HepG2 (cell line): Measurements from ENCODE around the gene TBC1D22A. TPM values are rescaled to one million over a fixed set of nuclear protein-coding genes. Genes with fewer than 3 reads are reported as not detected.

Source experiments
- MATR3 ChIP-seq: sonication (generic); formaldehyde crosslinking; IDR thresholded peaks from 2 replicates; pipeline ENCODE4 v1.4.0; 2020; ENCODE audit warnings: missing genetic modification reagents
- ZNF367 ChIP-seq: sonication (generic); formaldehyde crosslinking; IDR thresholded peaks from 2 replicates; pipeline ENCODE4 v1.4.0; 2020; ENCODE audit warnings: missing genetic modification reagents, borderline replicate concordance
- ZNF44 ChIP-seq: sonication (generic); formaldehyde crosslinking; IDR thresholded peaks from 2 replicates; pipeline ENCODE4 v1.5.1; 2020; ENCODE audit warnings: mild to moderate bottlenecking, missing genetic modification reagents
- polyA plus RNA-seq, 8 experiments: library from polyadenylated mRNA; depleted of rRNA in 3 of 8; stranded (reverse) in 7 of 8; unstranded in 1 of 8; fragments of >200 nt; fragmentation: Illumina TruSeq in 4 of 8; extraction: Trizol in 4 of 8; gene quantifications; 2 replicates each; pipeline versions ENCODE4 v1.2.1 to v1.2.3, GENCODE V29; 2011 to 2016; ENCODE audit warnings: low read depth in 4 of 8, missing spikeins in 1 of 8, mixed read lengths in 1 of 8; ENCODE audit not compliant: insufficient read depth in 1 of 8
- total RNA-seq, 5 experiments: library from RNA; depleted of rRNA; stranded (reverse); fragments of >200 nt; fragmentation: Illumina TruSeq; extraction: Trizol; gene quantifications; 2 replicates each; pipeline ENCODE4 v1.2.3, GENCODE V29; 2016; ENCODE audit warnings: low read depth in 1 of 5
- TF ChIP-seq, protein P1 (sequence below): sonication (generic); formaldehyde crosslinking; IDR thresholded peaks from 2 replicates; pipeline ENCODE4 v1.4.0; 2020; ENCODE audit warnings: missing genetic modification reagents
- TF ChIP-seq, protein P2 (sequence below): fragments of 450-650 bp; IDR thresholded peaks from 2 replicates; pipeline ENCODE4 v1.6.1; 2017; ENCODE audit warnings: mild to moderate bottlenecking
- TF ChIP-seq, protein P3 (sequence below): sonication (generic); formaldehyde crosslinking; IDR thresholded peaks from 2 replicates; pipeline ENCODE4 v1.8.1; 2023; ENCODE audit warnings: mild to moderate bottlenecking, missing genetic modification reagents

Gene TBC1D22A
- total and polyA plus RNA-seq, 2 of the 13 experiments (the other 11 are each of a cell fraction or from before 2014, with no cell fraction given) = 17.3 to 18.0 TPM

DNA sequence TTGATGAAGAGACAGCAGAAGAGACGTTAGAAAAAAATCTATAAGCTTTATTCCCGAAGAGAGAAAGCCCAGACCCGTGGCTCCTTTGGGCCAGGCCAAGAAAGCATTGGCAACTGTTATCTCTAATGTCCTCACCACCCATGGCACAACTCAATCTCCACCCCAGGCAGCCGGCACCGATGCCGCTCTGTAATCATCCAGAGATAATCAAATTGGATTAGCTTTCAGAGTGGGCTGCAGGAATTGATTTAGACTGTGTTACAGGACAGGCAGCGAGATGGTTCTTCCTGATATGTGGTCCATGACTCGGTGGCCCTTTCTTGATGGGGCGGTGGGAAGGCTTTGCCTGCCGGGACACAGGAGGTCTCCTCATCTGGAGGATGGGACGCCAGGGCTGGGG lies 383.9 kb downstream of the TBC1D22A start (continued):
- TF ChIP-seq, protein P1, sequence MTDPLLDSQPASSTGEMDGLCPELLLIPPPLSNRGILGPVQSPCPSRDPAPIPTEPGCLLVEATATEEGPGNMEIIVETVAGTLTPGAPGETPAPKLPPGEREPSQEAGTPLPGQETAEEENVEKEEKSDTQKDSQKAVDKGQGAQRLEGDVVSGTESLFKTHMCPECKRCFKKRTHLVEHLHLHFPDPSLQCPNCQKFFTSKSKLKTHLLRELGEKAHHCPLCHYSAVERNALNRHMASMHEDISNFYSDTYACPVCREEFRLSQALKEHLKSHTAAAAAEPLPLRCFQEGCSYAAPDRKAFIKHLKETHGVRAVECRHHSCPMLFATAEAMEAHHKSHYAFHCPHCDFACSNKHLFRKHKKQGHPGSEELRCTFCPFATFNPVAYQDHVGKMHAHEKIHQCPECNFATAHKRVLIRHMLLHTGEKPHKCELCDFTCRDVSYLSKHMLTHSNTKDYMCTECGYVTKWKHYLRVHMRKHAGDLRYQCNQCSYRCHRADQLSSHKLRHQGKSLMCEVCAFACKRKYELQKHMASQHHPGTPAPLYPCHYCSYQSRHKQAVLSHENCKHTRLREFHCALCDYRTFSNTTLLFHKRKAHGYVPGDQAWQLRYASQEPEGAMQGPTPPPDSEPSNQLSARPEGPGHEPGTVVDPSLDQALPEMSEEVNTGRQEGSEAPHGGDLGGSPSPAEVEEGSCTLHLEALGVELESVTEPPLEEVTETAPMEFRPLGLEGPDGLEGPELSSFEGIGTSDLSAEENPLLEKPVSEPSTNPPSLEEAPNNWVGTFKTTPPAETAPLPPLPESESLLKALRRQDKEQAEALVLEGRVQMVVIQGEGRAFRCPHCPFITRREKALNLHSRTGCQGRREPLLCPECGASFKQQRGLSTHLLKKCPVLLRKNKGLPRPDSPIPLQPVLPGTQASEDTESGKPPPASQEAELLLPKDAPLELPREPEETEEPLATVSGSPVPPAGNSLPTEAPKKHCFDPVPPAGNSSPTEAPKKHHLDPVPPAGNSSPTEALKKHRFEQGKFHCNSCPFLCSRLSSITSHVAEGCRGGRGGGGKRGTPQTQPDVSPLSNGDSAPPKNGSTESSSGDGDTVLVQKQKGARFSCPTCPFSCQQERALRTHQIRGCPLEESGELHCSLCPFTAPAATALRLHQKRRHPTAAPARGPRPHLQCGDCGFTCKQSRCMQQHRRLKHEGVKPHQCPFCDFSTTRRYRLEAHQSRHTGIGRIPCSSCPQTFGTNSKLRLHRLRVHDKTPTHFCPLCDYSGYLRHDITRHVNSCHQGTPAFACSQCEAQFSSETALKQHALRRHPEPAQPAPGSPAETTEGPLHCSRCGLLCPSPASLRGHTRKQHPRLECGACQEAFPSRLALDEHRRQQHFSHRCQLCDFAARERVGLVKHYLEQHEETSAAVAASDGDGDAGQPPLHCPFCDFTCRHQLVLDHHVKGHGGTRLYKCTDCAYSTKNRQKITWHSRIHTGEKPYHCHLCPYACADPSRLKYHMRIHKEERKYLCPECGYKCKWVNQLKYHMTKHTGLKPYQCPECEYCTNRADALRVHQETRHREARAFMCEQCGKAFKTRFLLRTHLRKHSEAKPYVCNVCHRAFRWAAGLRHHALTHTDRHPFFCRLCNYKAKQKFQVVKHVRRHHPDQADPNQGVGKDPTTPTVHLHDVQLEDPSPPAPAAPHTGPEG (CRISPR knock-in tag) = no peak
- TF ChIP-seq MATR3 (no peak), ZNF44 (CRISPR knock-in tag) (no peak), ZNF367 (CRISPR knock-in tag) (no peak)
- TF ChIP-seq, protein P2, sequence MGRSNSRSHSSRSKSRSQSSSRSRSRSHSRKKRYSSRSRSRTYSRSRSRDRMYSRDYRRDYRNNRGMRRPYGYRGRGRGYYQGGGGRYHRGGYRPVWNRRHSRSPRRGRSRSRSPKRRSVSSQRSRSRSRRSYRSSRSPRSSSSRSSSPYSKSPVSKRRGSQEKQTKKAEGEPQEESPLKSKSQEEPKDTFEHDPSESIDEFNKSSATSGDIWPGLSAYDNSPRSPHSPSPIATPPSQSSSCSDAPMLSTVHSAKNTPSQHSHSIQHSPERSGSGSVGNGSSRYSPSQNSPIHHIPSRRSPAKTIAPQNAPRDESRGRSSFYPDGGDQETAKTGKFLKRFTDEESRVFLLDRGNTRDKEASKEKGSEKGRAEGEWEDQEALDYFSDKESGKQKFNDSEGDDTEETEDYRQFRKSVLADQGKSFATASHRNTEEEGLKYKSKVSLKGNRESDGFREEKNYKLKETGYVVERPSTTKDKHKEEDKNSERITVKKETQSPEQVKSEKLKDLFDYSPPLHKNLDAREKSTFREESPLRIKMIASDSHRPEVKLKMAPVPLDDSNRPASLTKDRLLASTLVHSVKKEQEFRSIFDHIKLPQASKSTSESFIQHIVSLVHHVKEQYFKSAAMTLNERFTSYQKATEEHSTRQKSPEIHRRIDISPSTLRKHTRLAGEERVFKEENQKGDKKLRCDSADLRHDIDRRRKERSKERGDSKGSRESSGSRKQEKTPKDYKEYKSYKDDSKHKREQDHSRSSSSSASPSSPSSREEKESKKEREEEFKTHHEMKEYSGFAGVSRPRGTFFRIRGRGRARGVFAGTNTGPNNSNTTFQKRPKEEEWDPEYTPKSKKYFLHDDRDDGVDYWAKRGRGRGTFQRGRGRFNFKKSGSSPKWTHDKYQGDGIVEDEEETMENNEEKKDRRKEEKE = no peak
- TF ChIP-seq, protein P3, sequence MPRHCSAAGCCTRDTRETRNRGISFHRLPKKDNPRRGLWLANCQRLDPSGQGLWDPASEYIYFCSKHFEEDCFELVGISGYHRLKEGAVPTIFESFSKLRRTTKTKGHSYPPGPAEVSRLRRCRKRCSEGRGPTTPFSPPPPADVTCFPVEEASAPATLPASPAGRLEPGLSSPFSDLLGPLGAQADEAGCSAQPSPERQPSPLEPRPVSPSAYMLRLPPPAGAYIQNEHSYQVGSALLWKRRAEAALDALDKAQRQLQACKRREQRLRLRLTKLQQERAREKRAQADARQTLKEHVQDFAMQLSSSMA (CRISPR knock-in tag) = no peak
